GM10266 (cell line): Measurements from ENCODE around the gene SCRN1.

ENCODE experiments used
- DNase-seq: peaks from one replicate; pipeline ENCODE4 v3.0.0; 2012; ENCODE audit errors: extremely low spot score
- CTCF ChIP-seq: IDR thresholded peaks from 2 replicates; pipeline ENCODE4 v1.5.1; 2012; ENCODE audit warnings: mild to moderate bottlenecking, low read depth; ENCODE audit not compliant: control insufficient read depth, insufficient read depth; ENCODE audit errors: missing control alignments

SCRN1 gene

GRCh38 chr7:29921404-29922010 lies 68.1 kb downstream of the SCRN1 start:
- TF ChIP-seq CTCF = peak; percentile 85
- DNase-seq = peak; percentile 50

- DNase-seq = no peak
- no peak for TF ChIP-seq CTCF
Observed at GRCh38 chr7:29920491-29920890, 69.1 kb downstream of the SCRN1 start.

GRCh38 chr7:29919790-29920189 lies 69.8 kb downstream of the SCRN1 start:
- TF ChIP-seq CTCF = no peak
- no peak for DNase-seq

- DNase-seq = no peak
- no peak for TF ChIP-seq CTCF
Observed at GRCh38 chr7:29918850-29919249, 70.8 kb downstream of the SCRN1 start.

GRCh38 chr7:29917641-29918040 lies 72.0 kb downstream of the SCRN1 start:
- no peak for TF ChIP-seq CTCF

GRCh38 chr7:29915481-29916215 lies 74.0 kb downstream of the SCRN1 start:
- no peak for DNase-seq
- TF ChIP-seq CTCF = no peak

More at GRCh38 chr7:29917641-29918040, 72.0 kb downstream of the SCRN1 start:
- DNase-seq = no peak

- DNase-seq = no peak
- no peak for TF ChIP-seq CTCF
Observed at GRCh38 chr7:29914180-29914579, 75.4 kb downstream of the SCRN1 start.
